D341Med (cell line): ENCODE results near the gene BSN.

Experiments
- DNase-seq: peaks from one replicate; pipeline ENCODE4 v3.0.0; 2012; ENCODE audit warnings: low spot score

Gene BSN

GRCh38 chr3:49602877-49603411 is 48.7 kb downstream of the BSN start:
- DNase-seq, result peak; percentile 9

GRCh38 chr3:49606427-49606826 is 52.1 kb downstream of the BSN start:
- peak; percentile 19 for DNase-seq

- DNase-seq, result peak; percentile 17
These were observed 52.9 kb downstream of the BSN start for GRCh38 chr3:49607105-49607591.

DNA sequence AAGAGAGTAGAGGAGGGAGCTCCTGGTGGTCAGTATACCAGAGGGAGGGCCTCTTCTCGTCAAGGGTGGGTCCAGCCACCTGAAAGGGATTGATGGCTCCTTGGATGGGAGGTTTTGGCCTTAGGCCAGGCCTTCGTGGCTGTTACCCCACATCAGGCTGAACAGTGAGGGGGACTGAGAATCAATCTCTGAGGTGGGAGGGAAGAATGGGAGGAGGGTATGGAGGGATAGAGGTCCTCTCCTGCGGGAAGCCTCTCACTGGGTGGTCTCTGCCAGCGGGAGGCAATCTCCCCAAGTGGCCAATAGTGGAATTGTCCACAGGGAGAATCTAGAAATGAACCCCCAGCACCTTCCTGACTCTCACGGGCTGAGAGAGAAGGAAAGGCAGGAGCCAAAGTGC is 53.5 kb downstream of the BSN start:
- peak; percentile 40 for DNase-seq

DNA sequence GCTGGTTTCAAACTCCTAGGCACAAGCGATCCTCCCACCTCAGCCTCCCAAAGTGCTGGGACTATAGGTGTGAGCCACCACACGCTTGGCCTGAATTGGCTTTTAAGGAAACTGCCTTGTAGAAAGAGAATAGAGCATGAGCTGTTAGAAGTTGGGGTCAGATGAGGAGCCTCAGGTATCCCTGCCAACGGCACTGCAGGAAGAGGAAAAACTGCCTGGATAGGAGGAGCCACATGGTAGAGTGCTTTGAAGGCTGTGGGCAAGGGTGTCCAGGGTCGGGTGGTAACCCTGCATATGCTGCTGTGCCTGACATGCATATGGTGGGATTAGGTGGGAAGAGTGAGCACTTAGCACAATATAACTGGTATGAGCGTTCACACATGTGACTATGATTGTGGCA is 55.0 kb downstream of the BSN start:
- DNase-seq, result no peak

DNA sequence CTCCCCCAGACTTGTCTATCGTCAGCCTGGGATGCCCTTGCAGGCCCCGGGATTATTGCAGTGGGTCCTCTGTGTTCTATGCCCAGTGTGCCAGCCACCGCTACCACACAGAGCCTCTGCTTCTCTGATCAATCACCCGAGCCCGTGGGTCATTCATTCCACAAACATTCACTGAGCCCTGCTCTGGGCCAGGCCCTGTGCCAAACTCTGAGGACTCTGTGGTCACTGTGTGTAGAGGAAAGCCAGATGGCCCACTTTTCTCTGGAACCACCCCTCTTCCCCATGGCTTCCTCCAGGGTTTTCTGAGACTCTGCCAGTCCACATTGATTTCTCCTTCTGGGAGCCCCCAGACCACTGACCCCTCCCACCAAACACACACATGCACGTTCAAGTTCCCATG is 55.5 kb downstream of the BSN start:
- DNase-seq, result peak; percentile 21

DNA sequence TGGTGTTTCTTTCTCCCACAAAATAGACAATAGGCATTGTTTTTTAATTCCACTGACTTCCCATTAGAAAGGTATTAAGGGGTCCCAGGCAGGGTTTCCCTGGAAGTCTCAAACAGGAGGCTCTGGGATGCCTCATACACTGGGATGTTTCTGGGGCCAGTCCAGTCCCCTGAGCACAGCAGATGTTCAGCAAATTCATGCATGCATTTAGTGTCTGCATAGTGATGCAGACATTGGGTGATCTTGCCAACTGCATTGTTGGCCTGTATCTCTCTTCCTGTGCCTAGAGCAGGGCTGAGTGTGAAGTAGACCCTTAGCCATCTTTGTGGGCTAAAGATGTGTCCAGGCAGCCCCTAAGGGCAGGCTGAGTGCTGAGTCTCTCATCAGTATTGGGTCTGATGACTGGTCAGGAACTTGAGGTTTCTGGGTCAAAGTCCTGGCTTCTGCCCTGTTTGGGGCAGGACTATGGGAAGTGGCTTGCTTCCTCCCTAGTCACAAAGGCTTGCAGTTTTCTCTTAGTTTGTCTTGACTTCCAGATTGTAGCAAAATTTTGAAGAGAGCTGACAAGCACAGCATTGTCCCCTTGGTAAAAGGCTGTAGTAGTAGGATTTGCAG is 56.5 kb downstream of the BSN start:
- DNase-seq, result no peak

DNA sequence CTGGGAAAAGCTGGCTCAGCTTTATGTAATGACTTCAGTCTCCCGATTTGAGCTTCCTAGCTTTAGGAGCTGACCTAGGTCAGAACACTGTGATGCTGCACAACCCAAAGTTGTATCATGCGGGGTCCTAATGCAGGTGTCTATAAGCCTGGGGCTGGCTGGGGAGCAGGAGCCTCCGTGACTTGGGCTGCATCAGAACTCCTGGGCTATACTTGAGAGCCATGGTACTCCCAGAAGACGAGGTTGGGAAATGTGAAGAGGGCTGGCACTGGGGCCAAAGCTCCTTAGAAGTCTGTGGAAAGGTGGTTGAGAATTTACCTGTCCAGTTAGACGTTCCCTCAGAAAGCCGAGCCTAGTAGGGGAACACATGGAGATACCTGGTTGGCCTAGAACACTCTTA is 57.0 kb downstream of the BSN start:
- no peak for DNase-seq

DNA sequence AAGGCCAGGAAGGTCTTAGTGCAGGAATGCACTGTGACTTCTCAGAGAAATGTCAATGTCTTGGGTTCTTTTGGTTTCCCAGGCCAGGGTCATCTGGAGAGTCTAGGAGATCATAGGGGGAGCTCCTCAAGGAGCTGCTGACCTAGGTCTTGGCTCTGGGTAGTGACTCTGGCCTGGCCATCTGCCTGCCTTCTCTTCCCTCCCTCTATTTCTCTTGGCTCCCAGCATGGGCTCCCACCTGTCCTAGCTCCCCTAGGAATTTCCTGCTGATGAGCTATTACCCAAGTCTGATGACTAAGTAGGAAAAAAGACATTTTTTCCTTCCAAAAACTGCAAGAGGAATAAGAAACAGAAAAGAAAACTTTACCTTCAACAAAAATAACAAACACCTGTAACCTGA is 57.4 kb downstream of the BSN start:
- DNase-seq, result no peak

DNA sequence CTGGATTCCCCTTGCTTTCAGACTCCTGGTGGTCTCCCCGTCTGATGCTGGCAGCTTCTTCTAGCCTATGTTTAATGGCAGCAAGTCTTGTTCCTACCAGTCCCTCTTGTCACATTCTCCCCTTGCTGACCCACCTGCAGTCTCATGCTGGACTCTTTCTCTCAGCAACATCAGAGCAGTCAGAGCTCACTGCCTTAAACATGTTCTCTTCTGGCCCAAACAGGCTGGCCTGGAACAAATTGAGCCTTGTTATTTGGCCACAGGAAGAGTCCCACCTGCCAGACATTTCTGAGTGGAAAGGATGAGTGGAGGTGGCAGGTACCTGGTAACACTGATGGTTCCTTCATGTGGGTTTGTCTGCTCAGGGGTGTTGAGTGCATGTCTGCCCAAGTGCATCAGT is 60.7 kb downstream of the BSN start:
- no peak for DNase-seq

DNA sequence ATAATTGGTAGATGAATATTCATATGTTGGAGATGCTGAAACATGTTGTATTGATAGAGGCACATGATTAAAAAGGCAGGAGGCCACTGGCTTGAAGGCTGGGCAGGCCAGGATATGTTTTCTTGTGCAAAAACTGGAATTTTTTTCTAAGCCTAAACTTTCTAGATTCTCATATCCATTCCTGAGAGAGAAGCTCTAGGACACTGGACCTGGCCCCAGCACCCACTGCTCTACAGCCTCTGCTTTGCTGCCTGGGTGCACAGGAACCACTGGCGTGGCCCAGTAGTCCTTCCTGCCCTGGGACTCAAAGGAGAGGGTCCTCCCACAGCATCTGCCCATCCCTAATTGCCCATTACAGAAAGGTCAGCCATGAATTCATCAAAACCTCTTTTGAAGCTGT is 61.8 kb downstream of the BSN start:
- DNase-seq, result no peak

DNA sequence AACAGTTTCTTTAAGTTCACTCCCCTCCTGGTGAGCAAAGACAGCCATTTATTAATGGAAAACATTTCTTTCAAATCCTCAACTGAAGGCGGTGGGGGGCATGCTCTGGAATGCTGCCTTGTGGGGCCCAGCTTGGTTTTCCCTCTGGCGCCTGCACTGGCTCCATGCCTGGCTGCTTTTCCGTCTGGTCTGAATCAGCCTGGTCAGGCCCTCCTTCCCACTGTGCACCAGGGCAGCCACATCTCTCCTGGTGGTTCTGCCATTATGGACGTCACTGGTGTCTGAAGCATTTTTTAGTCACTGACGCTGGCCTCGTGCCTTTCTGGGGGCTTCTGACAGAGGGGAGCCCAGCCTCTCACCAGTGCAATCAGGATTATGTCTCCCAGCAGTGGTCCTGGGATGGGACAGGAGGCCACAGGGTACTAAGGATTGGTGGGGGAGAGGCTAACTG is 62.2 kb downstream of the BSN start:
- no peak for DNase-seq

- DNase-seq, result no peak
These were observed 63.2 kb downstream of the BSN start for GRCh38 chr3:49617390-49618013.

GRCh38 chr3:49618412-49618811 is 64.1 kb downstream of the BSN start:
- no peak for DNase-seq

- DNase-seq, result no peak
These were observed 65.4 kb downstream of the BSN start for GRCh38 chr3:49619649-49620048.

- no peak for DNase-seq
These were observed 66.5 kb downstream of the BSN start for GRCh38 chr3:49620728-49621127.

- no peak for DNase-seq
These were observed 68.8 kb downstream of the BSN start for GRCh38 chr3:49623071-49623470.

DNA sequence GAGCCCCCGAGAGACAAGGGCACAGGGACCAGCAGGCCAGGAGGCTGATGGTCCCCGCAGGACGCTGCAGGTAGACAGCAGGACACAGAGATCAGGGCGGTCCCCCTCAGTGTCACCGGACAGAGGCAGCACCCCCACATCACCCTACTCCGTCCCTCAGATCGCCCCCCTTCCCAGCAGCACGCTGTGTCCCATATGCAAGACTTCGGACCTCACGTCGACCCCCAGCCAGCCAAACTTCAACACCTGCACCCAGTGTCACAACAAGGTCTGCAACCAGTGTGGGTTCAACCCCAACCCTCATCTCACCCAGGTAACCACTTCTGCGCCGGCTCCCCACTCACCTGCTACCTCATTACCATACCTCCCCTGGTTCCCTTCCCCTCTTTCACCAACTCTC is 70.8 kb downstream of the BSN start:
- no peak for DNase-seq

- DNase-seq, result no peak
These were observed 71.9 kb downstream of the BSN start for GRCh38 chr3:49626101-49626581.

DNA sequence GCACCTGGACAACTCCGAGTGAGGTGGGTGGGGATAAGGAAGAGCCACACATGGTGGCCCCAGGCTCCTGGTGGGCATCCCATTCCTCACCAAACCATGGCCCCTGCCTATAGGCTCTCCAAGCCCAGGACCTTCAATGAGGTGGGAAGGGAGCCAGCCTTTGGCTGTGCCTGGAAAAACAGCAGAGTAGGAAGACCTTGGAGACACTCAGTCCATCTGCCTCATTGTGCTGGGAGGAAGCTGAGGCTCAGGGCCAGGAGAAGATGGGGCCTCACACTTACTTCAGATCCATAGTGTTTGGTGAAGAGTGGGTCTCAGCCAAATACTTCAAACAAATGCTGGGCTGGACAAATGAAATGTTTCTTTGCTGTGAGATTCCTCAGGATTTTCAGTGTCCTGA is 72.5 kb downstream of the BSN start:
- DNase-seq, result no peak

GRCh38 chr3:49627634-49628033 is 73.4 kb downstream of the BSN start:
- DNase-seq, result no peak

- no peak for DNase-seq
These were observed 74.0 kb downstream of the BSN start for GRCh38 chr3:49628249-49628648.

DNA sequence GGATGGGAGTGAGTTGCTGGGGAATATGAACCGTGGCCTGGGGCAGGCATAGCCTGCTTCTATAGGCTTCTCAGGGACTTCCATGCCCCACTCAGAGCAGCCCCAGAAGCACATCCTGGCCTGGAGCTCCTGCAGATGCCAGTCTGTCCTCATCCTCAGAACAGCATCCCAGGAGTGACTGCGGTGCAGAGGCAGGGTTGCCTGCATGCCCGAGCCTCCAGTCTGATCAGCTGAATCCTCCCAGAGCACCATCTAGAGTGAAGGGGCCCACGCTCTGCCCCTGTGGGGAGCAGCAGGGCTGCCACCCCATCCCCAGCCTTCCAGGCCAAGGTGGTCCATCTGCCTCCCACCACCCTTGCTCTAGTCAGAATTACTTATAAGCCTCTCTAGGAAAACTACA is 75.2 kb downstream of the BSN start:
- DNase-seq, result no peak

GRCh38 chr3:49629866-49630265 is 75.6 kb downstream of the BSN start:
- DNase-seq, result peak; percentile 70
